PFSK-1 (cell line): Measurements from ENCODE around the gene NECTIN4.

ENCODE experiments used
- FOXP2 ChIP-seq: optimal IDR thresholded peaks from 2 replicates; pipeline ENCODE3; 2011; ENCODE audit warnings: borderline replicate concordance, control low read depth, inconsistent platforms; ENCODE audit not compliant: insufficient read depth; ENCODE audit errors: extremely low read length, extremely low read depth
- POLR2AphosphoS5 ChIP-seq: IDR thresholded peaks from 2 replicates; pipeline ENCODE4 v1.6.1; 2012; ENCODE audit warnings: low read depth, mild to moderate bottlenecking, control low read depth, low read length, moderate library complexity
- REST ChIP-seq, 2 experiments: IDR thresholded peaks; 2 replicates each; pipeline versions ENCODE4 v1.6.1 to v1.8.0; 2011 to 2012; ENCODE audit warnings: low read depth in 2 of 2, low read length in 2 of 2, control low read depth in 1 of 2, inconsistent platforms in 1 of 2, mild to moderate bottlenecking in 1 of 2, moderate library complexity in 1 of 2; ENCODE audit not compliant: insufficient read depth in 1 of 2
- SIN3A ChIP-seq: IDR thresholded peaks from 2 replicates; pipeline ENCODE4 v1.6.1; 2012; ENCODE audit warnings: mild to moderate bottlenecking, low read length, moderate library complexity, borderline replicate concordance; ENCODE audit not compliant: insufficient read depth
- TAF1 ChIP-seq: IDR thresholded peaks from 2 replicates; pipeline ENCODE4 v1.6.1; 2012; ENCODE audit warnings: low read length, control low read depth, borderline replicate concordance; ENCODE audit not compliant: insufficient read depth

The NECTIN4 gene

GRCh38 chr1:161131523-161132409 is 42.4 kb upstream of the NECTIN4 start:
- TF ChIP-seq SIN3A (no peak), FOXP2 (no peak), POLR2AphosphoS5 (no peak), TAF1 (no peak), REST (IDR thresholded peaks at IDR 0.05; ENCODE audit: insufficient read depth in 1 of 2, low read depth in 2 of 2, low read length in 2 of 2) (no peak)

DNA sequence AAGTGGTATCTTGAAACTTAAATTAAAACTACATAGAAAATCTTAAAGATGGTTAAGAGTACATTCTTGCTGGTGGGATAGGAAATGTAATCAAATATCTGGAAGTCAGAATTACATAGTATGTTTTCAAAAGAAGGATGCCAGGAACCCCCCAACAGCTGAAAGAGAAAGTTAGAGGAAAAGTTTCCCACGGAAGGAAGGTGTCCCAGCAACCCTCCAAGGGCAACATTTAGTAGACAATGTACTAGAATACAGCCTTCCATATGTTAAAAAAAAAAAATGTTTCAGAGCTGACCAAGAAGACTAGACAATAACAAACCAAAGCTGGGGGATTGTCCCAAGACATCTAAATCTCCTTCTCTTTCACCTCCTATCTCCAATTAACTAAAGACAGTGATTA is 40.9 kb upstream of the NECTIN4 start:
- TF ChIP-seq TAF1 (no peak), FOXP2 (no peak), POLR2AphosphoS5 (no peak), SIN3A (no peak), REST (IDR thresholded peaks at IDR 0.05; ENCODE audit: insufficient read depth in 1 of 2, low read depth in 2 of 2, low read length in 2 of 2) (no peak)

- TF ChIP-seq TAF1 = no peak
- no peak for TF ChIP-seq SIN3A
- no peak for TF ChIP-seq POLR2AphosphoS5
- no peak for TF ChIP-seq REST (IDR thresholded peaks at IDR 0.05; ENCODE audit: insufficient read depth in 1 of 2, low read depth in 2 of 2, low read length in 2 of 2)
- no peak for TF ChIP-seq FOXP2
These were observed 39.4 kb upstream of the NECTIN4 start for GRCh38 chr1:161128591-161129420.

DNA sequence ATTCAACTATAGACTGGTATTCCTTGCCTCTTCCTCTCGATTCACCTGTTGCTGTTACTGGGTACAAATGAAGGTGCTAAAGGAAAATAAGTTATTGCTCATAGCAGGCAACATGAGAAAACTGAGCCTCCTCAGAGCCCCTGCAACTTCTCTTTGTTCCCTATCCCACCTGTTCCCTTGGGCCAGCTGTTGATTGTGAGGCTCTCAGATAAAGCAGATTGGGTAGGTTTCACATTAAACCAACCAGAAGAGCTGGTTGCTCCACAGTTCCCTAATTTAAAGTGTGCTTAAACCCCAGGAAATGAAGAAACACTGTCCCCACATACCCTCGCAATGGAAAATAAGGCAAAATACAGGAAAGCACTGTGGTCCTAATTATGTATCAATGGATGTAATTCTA is 38.3 kb upstream of the NECTIN4 start:
- TF ChIP-seq SIN3A = no peak
- TF ChIP-seq FOXP2 = no peak
- TF ChIP-seq REST (IDR thresholded peaks at IDR 0.05; ENCODE audit: insufficient read depth in 1 of 2, low read depth in 2 of 2, low read length in 2 of 2) = no peak
- no peak for TF ChIP-seq POLR2AphosphoS5
- no peak for TF ChIP-seq TAF1
